Posterior vena cava (tissue), 2 donors: ENCODE data around the gene TNKS1BP1. TPM values are rescaled to one million over a fixed set of nuclear protein-coding genes. Genes with fewer than 3 reads are reported as not detected.
"Not testable (repeated sequence)": the region's sequence is repeated elsewhere in the genome, so short reads cannot be mapped to it uniquely, and the experiment has no call there.

Source experiments
- DNase-seq: peaks from one replicate; pipeline ENCODE4 v3.0.0-alpha.2; 2020; ENCODE audit warnings: low spot score
- intact Hi-C, 2 donors: fragments of 100-400 bp; cut with DNase I; formaldehyde crosslinking; loops; one replicate each; pipeline versions ENCODE4 v1.14.1 to v1.14.2; 2022 to 2023
- total RNA-seq, 2 donors: library from RNA; stranded (reverse); fragmentation: NEBNext Ultra II Directional; extraction: Animal tissue kit (Norgen Biotek cat#: 25700); gene quantifications; one replicate each; pipeline ENCODE4 v1.2.1, GENCODE V29; 2021
- donor health status: DM: yes; HTN: yes; CAD: no.
- donor health status: DM: yes; HTN: yes; CAD: no.

The TNKS1BP1 gene
- total RNA-seq, 2 donors from 2014 or later: 175 to 185 TPM

- no peak for DNase-seq
- intact Hi-C loops: no loop called here
Observed at GRCh38 chr11:57305523-57305922, 19.2 kb downstream of the TNKS1BP1 start.

- intact Hi-C loops: no loop called here
- no peak for DNase-seq
Observed at GRCh38 chr11:57303990-57304579, 20.7 kb downstream of the TNKS1BP1 start.

GRCh38 chr11:57303280-57303989 is 21.3 kb downstream of the TNKS1BP1 start:
- intact Hi-C loops: no loop called here
- no peak for DNase-seq

- intact Hi-C loops: no loop called here
- DNase-seq: no peak
Observed at GRCh38 chr11:57302489-57302888, 22.3 kb downstream of the TNKS1BP1 start.

GRCh38 chr11:57301711-57302423 is 22.9 kb downstream of the TNKS1BP1 start:
- intact Hi-C loops: no loop called here
- DNase-seq: no peak

- intact Hi-C loops: no loop called here
- no peak for DNase-seq
Observed at GRCh38 chr11:57300785-57301184, 24.0 kb downstream of the TNKS1BP1 start.

GRCh38 chr11:57299150-57299737 is 25.5 kb downstream of the TNKS1BP1 start:
- intact Hi-C loops: no loop called here

GRCh38 chr11:57297221-57297620 is 27.5 kb downstream of the TNKS1BP1 start:
- DNase-seq: no peak
- intact Hi-C loops: no loop called here

More at GRCh38 chr11:57299150-57299737, 25.5 kb downstream of the TNKS1BP1 start:
- no peak for DNase-seq

GRCh38 chr11:57296205-57296604 is 28.5 kb downstream of the TNKS1BP1 start:
- intact Hi-C loops, DNase-seq: not testable (repeated sequence)

GRCh38 chr11:57294225-57295131 is 30.3 kb downstream of the TNKS1BP1 start:
- intact Hi-C loops: no loop called here
- DNase-seq: no peak

- intact Hi-C loops: no loop called here
- no peak for DNase-seq
Observed at GRCh38 chr11:57290288-57290687, 34.5 kb downstream of the TNKS1BP1 start.

GRCh38 chr11:57288771-57289579 is 35.8 kb downstream of the TNKS1BP1 start:
- no peak for DNase-seq
- intact Hi-C loops: no loop called here

GRCh38 chr11:57287884-57288283 is 36.9 kb downstream of the TNKS1BP1 start:
- intact Hi-C loops: no loop called here
- no peak for DNase-seq

- DNase-seq: no peak
- intact Hi-C loops: no loop called here
Observed at GRCh38 chr11:57283231-57283990, 41.3 kb downstream of the TNKS1BP1 start.

- intact Hi-C loops, DNase-seq: not testable (repeated sequence)
Observed at GRCh38 chr11:57281546-57281945, 43.2 kb downstream of the TNKS1BP1 start.

GRCh38 chr11:57279116-57279515 is 45.6 kb downstream of the TNKS1BP1 start:
- intact Hi-C loops: no loop called here

GRCh38 chr11:57278721-57279095 is 46.0 kb downstream of the TNKS1BP1 start:
- no peak for DNase-seq
- intact Hi-C loops: no loop called here

More at GRCh38 chr11:57279116-57279515, 45.6 kb downstream of the TNKS1BP1 start:
- DNase-seq: no peak
